WTC11 (cell line): ENCODE measurements around the gene S100A5.

Experiments used
- TF ChIP-seq, protein P1 (sequence below): sonication (generic); formaldehyde crosslinking; IDR thresholded peaks from 2 replicates; pipeline ENCODE4 v1.8.0; 2022; ENCODE audit warnings: mild to moderate bottlenecking, missing genetic modification reagents
- TF ChIP-seq, protein P2 (sequence below): fragments of 200-600 bp; IDR thresholded peaks from 2 replicates; pipeline ENCODE4 v1.8.0; 2022; ENCODE audit warnings: antibody characterized with exemption
- TF ChIP-seq, protein P3 (sequence below): sonication (generic); formaldehyde crosslinking; IDR thresholded peaks from 2 replicates; pipeline ENCODE4 v1.8.0; 2023; ENCODE audit warnings: missing genetic modification reagents

DNA sequence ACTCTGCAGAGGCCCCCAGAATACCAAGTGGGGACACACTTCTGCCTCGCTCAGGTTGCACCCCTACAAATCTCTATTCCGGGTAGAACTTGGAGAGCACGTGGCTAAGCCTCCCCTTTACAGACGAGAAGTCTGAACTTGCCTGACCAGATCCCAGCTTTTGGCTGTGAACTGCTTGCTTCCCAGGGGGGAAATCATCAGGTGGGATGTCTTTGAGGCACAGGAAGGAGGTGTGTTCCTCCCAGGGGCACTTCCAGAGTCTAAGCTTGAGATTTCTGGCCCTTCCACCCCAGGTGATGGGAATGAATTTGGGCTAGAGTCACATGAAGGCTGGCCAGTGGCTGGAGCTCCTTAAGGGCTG lies 9.6 kb upstream of the S100A5 start:
- TF ChIP-seq, protein P1, sequence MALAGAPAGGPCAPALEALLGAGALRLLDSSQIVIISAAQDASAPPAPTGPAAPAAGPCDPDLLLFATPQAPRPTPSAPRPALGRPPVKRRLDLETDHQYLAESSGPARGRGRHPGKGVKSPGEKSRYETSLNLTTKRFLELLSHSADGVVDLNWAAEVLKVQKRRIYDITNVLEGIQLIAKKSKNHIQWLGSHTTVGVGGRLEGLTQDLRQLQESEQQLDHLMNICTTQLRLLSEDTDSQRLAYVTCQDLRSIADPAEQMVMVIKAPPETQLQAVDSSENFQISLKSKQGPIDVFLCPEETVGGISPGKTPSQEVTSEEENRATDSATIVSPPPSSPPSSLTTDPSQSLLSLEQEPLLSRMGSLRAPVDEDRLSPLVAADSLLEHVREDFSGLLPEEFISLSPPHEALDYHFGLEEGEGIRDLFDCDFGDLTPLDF (CRISPR knock-in tag) = no peak
- TF ChIP-seq, protein P2, sequence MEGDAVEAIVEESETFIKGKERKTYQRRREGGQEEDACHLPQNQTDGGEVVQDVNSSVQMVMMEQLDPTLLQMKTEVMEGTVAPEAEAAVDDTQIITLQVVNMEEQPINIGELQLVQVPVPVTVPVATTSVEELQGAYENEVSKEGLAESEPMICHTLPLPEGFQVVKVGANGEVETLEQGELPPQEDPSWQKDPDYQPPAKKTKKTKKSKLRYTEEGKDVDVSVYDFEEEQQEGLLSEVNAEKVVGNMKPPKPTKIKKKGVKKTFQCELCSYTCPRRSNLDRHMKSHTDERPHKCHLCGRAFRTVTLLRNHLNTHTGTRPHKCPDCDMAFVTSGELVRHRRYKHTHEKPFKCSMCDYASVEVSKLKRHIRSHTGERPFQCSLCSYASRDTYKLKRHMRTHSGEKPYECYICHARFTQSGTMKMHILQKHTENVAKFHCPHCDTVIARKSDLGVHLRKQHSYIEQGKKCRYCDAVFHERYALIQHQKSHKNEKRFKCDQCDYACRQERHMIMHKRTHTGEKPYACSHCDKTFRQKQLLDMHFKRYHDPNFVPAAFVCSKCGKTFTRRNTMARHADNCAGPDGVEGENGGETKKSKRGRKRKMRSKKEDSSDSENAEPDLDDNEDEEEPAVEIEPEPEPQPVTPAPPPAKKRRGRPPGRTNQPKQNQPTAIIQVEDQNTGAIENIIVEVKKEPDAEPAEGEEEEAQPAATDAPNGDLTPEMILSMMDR = no peak
- TF ChIP-seq, protein P3, sequence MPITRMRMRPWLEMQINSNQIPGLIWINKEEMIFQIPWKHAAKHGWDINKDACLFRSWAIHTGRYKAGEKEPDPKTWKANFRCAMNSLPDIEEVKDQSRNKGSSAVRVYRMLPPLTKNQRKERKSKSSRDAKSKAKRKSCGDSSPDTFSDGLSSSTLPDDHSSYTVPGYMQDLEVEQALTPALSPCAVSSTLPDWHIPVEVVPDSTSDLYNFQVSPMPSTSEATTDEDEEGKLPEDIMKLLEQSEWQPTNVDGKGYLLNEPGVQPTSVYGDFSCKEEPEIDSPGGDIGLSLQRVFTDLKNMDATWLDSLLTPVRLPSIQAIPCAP (CRISPR knock-in tag) = no peak
